ENCODE results near the gene FOXG1.

The FOXG1 gene

DNA sequence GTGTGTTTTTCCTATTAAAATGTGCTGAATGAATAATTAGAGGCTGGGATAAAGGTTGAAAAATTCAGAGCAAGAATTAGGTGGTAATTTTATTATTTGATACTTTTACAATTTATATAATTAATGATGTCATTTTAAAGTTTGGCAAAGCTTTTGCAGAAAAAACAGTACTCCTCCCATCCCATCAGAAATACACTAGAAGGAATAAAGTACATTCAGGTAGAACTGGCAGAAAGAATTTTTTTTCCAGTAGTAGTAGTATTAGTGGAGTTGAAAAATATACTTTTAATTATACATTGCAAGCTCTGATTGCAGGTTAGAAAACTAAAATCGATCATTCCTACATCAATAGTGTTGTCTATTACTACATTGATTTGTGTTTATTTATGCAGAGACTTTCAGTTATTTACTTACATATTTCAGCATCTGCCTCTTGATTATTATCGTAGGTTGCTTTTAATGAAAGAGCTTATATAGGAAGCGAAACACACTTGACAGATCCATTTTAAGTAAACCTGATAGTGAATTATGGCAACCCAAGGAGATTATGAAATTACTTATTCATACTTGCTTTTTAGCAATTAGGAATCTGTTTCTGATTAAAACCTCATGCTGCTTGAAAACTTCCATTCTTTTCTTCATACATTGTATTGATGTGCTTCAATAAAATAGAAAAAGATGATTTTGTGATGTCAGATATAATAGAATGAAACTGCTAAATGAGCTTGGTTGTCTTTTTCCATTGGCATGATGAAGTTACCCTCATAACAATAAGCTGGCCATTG, 10.1 kb downstream of the FOXG1 start:
- no peak for DNase-seq (ENCODE audit: low read depth, low spot score)

- no peak for DNase-seq (ENCODE audit: low read depth, low spot score)
Measured at GRCh38 chr14:28777471-28778137, 11.0 kb downstream of the FOXG1 start.

DNA sequence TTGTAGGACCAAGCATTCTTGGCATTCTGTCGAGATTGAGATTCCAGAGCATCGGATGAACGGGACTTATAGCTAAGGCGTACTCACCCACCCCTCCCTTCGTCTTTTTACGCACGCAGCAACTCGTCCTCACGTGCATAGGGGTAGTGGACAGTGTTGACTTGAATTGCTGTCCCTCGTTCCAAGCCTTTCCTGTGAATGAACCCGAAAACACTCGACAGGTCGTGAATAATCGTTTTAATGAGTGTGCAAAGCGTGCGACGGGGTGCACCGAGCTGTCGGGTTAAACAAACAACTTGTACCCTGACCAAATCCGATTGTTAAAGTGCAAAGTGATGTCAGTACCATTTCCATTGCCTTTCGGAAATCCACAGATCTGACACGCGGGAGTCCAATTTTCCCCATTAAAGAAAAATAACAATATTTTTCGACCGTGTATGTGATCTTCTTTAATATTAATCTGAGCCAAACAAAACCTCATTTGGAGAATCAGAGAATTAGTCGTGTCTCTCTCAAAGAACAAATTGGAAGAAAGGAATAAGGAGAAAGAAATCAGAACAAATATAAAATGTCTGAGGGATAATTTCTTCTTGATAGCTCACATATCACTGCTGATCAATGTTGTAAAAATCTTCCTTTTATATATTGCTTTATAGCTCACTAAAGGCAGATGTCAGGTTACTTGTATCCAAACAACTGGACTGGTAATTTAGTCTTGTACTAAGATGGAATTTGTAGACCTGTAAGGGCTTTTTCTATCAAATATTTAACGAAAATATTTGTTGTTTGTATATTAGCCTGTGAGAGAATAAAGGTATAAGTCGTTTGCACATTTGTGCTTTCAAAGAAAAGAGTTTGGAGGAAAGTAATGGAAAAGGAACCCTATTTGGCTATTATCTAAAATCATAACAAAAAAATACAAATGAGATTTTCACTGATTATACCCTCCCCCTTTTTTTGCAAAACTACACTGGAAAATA, 11.8 kb downstream of the FOXG1 start:
- DNase-seq (ENCODE audit: low read depth, low spot score): no peak

DNA sequence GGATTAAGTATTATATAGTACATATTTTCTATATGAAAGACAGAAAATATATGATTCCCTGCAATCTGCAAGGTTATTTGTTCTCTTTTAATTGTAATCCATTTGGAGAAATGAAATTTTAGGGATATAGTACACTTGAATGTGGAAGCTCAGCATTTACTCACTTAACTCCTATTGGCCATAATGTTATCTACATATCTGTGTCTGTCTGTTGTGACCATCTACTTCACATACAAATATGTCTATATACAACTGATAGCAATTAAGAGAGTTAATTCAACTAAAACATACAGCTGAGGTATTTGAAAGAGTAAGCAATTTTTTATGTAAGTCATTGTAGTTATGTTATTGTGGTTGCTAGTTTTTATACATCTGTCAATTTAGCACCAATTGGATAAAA, 12.9 kb downstream of the FOXG1 start:
- no peak for DNase-seq (ENCODE audit: low read depth, low spot score)

DNA sequence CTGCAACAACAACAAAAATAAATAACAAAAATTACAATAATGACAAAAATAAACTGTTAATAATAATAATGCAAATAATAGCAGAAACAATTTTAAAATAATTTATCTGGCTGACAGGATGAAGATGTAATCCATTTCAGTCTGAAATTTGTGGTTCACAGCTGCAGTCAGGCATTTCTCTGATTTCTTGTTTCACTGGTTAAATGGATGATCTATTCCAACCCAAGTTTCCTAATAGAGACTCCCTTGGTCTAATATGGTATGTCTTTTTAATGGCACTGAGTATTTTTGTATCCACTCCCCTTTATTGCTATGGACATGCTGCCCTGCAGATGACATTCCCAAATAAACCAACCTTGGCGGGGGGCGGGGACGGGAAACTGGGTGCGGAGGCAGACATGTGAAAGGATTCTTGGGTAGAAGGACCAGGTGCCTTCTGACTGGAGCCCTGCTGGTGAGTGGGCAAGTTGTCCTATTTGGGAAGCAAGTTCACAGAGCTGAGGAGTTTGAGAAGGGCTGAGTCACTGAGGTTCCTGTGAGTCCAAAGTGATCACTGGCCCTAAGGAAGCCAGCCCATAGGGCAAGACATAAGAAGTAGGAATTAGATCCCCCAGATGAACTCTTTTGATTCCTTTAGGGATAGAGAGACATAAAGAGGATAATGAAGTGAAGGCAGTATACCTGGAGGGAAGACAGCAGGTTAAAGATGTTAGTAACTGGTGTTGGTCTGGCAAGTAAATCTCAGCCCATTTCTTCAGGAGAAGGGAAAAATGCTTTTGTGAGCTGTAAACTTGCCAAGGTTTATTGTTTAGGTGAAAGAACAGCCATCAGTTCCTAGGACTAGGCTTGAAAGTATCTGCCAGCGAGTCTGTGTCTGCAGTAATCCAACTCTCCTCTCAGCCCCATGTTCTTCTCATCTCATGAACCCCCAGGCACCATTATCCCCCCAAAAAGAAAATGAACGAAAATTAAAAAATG, 14.5 kb downstream of the FOXG1 start:
- no peak for DNase-seq (ENCODE audit: low read depth, low spot score)

- DNase-seq (ENCODE audit: low read depth, low spot score): no peak
Measured at GRCh38 chr14:28782301-28782700, 15.7 kb downstream of the FOXG1 start.

GRCh38 chr14:28783664-28784063, 17.1 kb downstream of the FOXG1 start:
- no peak for DNase-seq (ENCODE audit: low read depth, low spot score)

DNA sequence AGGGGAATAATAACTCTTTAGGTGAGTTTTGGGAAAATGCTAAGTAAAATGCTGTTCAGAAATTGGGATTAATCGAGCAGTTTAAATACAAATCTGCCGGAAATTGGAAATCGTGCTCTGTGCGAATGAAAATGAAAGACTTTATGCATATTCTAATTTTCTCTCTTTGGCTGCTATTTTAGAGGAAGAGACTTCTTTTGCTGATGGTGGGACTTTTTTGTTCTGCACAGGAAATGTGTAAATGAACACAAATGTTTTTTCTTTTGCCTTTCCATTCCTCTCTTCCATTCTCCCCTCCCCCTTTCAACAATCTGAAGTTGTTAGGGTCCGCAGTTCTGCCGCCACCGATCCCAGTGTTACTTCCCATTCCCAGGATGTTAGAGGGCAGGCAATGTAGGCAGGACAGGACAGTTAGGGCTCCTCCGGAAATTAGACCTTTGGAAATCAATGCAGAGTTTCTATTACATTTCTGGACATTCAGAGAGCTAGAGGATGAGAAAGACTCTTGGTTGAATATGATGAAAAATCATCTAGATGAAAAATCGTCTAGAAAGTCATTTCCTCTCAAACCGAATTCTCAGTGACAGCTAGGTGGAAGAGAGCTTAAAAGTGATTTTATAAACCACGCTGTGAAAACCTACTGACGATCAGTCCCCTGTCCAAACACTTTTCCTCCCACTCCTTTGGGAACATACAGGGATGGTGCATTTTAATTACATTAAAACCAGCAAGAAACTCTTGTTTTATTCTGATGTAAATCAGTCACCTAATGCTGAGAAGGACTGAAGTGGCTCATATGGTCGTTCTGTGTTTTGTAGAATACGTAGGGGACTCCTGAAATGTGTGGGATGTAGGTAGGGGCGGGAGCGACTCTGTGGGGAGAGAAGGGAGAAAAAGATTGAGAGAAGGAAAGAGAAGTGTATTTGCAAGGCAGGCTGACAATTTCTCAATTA, 17.8 kb downstream of the FOXG1 start:
- no peak for DNase-seq (ENCODE audit: low read depth, low spot score)

DNA sequence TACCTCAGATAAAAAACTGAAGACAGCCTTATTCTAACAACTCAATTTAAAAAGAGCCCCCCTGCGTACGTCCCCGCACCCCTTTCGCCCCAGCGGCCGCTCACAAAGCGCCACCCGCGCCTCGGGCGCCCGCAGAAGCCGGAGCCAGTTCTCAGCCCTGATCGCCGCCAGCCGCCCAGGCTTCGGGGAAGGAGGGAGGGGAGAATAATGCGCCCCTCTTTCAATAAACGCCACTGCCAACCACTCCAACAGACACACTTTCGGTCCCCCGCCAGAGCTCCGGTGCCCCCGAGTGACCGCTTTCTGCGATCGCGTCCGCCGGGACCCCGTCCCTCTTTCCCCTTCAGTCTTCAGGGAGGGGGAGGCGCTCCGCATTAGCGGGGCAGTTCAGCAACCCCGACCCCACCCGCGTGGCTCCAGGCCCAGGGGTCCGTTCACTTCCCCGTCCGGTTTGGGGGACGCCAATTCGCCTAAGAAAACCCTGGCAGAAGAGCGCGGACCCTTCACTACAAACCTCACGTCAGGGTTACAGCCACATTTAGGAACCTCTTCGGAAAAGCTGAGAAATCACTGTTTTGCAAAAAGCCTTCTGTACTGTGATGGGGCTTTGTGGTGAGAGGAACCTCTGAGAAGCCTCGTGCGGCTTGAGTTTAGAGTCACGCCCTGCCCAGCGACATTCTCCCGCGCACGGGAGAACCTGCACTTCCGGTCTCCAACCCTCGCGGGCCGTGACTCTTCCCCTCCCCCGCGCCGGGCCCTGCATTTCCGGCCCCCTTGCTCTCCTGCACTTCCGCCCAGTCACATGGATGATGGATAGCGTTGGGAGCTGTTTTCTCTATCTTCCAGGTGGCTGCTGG, 18.7 kb downstream of the FOXG1 start:
- DNase-seq (ENCODE audit: low read depth, low spot score): no peak

DNA sequence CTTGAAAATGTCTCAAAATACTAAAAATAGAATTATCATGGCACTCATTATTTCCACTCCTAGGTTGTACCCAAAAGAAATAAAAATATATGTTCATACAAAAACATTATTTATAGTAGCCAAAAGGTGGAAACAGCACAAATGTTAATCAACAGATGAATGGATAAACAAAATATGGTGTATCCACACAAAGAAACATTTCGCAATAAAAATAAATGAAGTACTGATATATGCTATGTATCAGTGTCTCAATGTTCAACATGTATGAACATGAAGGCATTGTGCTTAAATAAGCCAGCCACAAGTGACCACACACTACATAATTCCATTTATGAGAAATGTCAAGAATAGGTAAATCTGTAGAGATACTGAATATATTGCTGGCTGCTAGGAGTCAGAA, 40.9 kb downstream of the FOXG1 start:
- DNase-seq (ENCODE audit: low read depth, low spot score): no peak

GRCh38 chr14:28813810-28814209, 47.2 kb downstream of the FOXG1 start:
- DNase-seq (ENCODE audit: low read depth, low spot score): no peak
